K562 (cell line): ENCODE data around the gene B4GALT1.

Source experiments
- CEBPB ChIP-seq: fragments of 450-650 bp; IDR thresholded peaks from 2 replicates; pipeline ENCODE4 v1.6.1; 2016; ENCODE audit warnings: missing genetic modification characterization, missing compliant biosample characterization
- CREB1 ChIP-seq, 2 experiments: sonication (generic) in 1 of 2; formaldehyde crosslinking in 1 of 2; IDR thresholded peaks; 2 replicates each; pipeline versions ENCODE4 v1.6.1 to v1.8.0; 2012 to 2022; ENCODE audit warnings: inconsistent platforms in 1 of 2, mild to moderate bottlenecking in 1 of 2, missing genetic modification reagents in 1 of 2, moderate library complexity in 1 of 2
- ELF1 ChIP-seq: fragments of 200-800 bp; sonication (Bioruptor generic); IDR thresholded peaks from 2 replicates; pipeline ENCODE4 v1.6.1; 2016; ENCODE audit warnings: missing genetic modification characterization, missing compliant biosample characterization
- SRSF7 ChIP-seq: fragments of 200-400 bp; formaldehyde crosslinking; optimal IDR thresholded peaks from 2 replicates; pipeline ENCODE3; 2017; ENCODE audit warnings: mild to moderate bottlenecking, low read depth, low read length
- ZBTB7A ChIP-seq: IDR thresholded peaks from 2 replicates; pipeline ENCODE4 v1.6.1; 2011; ENCODE audit warnings: low read depth, mild to moderate bottlenecking, low read length, moderate library complexity, borderline replicate concordance; ENCODE audit not compliant: control insufficient read depth
- ZNF592 ChIP-seq: fragments of 450-650 bp; IDR thresholded peaks from 2 replicates; pipeline ENCODE4 v1.6.1; 2017; ENCODE audit warnings: antibody characterized with exemption, mild to moderate bottlenecking

GRCh38 chr9:33140401-33141360 lies 26.5 kb downstream of the B4GALT1 start:
- no peak for TF ChIP-seq ZBTB7A
- TF ChIP-seq ELF1 (tag): no peak
- TF ChIP-seq ZNF592: no peak
- TF ChIP-seq CEBPB: no peak
- TF ChIP-seq CREB1 (IDR thresholded peaks at IDR 0.05): no peak
- no peak for TF ChIP-seq CREB1 (CRISPR knock-in tag; IDR thresholded peaks at IDR 0.05)
- no peak for TF ChIP-seq SRSF7
